OCI-LY3 (cell line): ENCODE measurements around the gene ZNF736.
"Not testable (repeated sequence)": the region's sequence is repeated elsewhere in the genome, so short reads cannot be mapped to it uniquely, and the experiment has no call there.

Source experiments
- H2AFZ ChIP-seq: fragments of 200-600, 300-600 bp; shearing (Covaris generic); 2 replicates; pipeline ENCODE4 v1.6.0; 2014; ENCODE audit warnings: antibody characterized with exemption, low read depth, low read length
- H3K27ac ChIP-seq: fragments of 200-600, 300-600 bp; sonication (generic); 2 replicates; pipeline ENCODE4 v1.5.1; 2014; ENCODE audit warnings: mild to moderate bottlenecking, low read length, moderate library complexity, mixed read lengths
- H3K27me3 ChIP-seq: fragments of 200-600, 300-600 bp; sonication (generic); 2 replicates; pipeline ENCODE4 v1.6.1; 2014; ENCODE audit warnings: low read depth, low read length, mixed read lengths
- H3K36me3 ChIP-seq: fragments of 200-600, 300-600 bp; sonication (generic); replicated peaks from 2 replicates; pipeline ENCODE3; 2014; ENCODE audit warnings: low read depth, low read length, mixed read lengths
- H3K4me1 ChIP-seq: fragments of 300-600, 200-600 bp; sonication (generic); 2 replicates; pipeline ENCODE4 v1.6.1; 2014; ENCODE audit warnings: low read length, mixed read lengths
- H3K4me2 ChIP-seq: fragments of 200-600, 300-600 bp; sonication (generic); 2 replicates; pipeline ENCODE4 v1.6.1; 2014; ENCODE audit warnings: low read length, mixed read lengths
- H3K4me3 ChIP-seq: fragments of 300-600, 200-600 bp; sonication (generic); 2 replicates; pipeline ENCODE4 v1.5.1; 2014; ENCODE audit warnings: antibody characterized with exemption, mild to moderate bottlenecking, low read length, moderate library complexity
- H3K79me2 ChIP-seq: fragments of 300-600, 200-600 bp; shearing (Covaris generic); 2 replicates; pipeline ENCODE4 v1.6.1; 2014; ENCODE audit warnings: mild to moderate bottlenecking, low read length, mixed read lengths
- H3K9ac ChIP-seq: fragments of 300-600, 200-600 bp; shearing (Covaris generic); 2 replicates; pipeline ENCODE4 v1.6.0; 2014; ENCODE audit warnings: mild to moderate bottlenecking, low read length, moderate library complexity
- H3K9me3 ChIP-seq: fragments of 200-600, 300-600 bp; shearing (Covaris generic); 2 replicates; pipeline ENCODE4 v1.6.1; 2014; ENCODE audit warnings: low read length, mixed read lengths; ENCODE audit not compliant: insufficient read depth
- H4K20me1 ChIP-seq: fragments of 200-600, 300-600 bp; sonication (generic); 2 replicates; pipeline ENCODE4 v1.6.1; 2016; ENCODE audit warnings: low read length, mixed read lengths; ENCODE audit not compliant: insufficient read depth
- CTCF ChIP-seq: fragments of 200-600, 300-600 bp; sonication (generic); IDR thresholded peaks from 2 replicates; pipeline ENCODE4 v1.5.1; 2014; ENCODE audit warnings: antibody characterized with exemption, low read length, low read depth
- EZH2phosphoT487 ChIP-seq: fragments of 200-600 bp; shearing (Covaris generic); IDR thresholded peaks from 2 replicates; pipeline ENCODE4 v1.6.1; 2018; ENCODE audit warnings: antibody characterized with exemption, mixed run types, low read depth

ZNF736 gene

GRCh38 chr7:64313740-64314491 is at the start of gene ZNF736:
TSS of gene ZNF736 (plus strand) at chr7:64313961. CDS start at chr7:64314151, 190 bp downstream.
- H2AFZ ChIP-seq = peak within 1 kb of the TSS; percentile 86
- H3K36me3 ChIP-seq = peaks cover 43% of the 10 kb centered on the region
- H3K27me3 ChIP-seq = no peaks in the 10 kb centered on the region
- peaks cover 52% of the 10 kb centered on the region for H3K79me2 ChIP-seq
- H3K9ac ChIP-seq = peak within 1 kb of the TSS; percentile 100
- peak within 1 kb of the TSS; percentile 100 for H3K4me3 ChIP-seq
- TF ChIP-seq EZH2phosphoT487 = no peak
- no peak for TF ChIP-seq CTCF
- peak within 1 kb of the TSS; percentile 76 for H3K27ac ChIP-seq
- peaks cover 10% of the 10 kb centered on the region; the same call in 1 of the 2 replicates for H3K4me1 ChIP-seq
- H3K9me3 ChIP-seq = peaks cover 12% of the 10 kb centered on the region; the same call in 1 of the 2 replicates
- H4K20me1 ChIP-seq = no peaks in the 10 kb centered on the region
- H3K4me2 ChIP-seq = peak within 1 kb of the TSS; percentile 83

GRCh38 chr7:64266341-64266919 is 47.3 kb upstream of the ZNF736 start:
- no peaks in the 10 kb centered on the region for H4K20me1 ChIP-seq
- H3K4me2 ChIP-seq = no peak overlapping the region
- no peak overlapping the region for H3K4me3 ChIP-seq
- no peaks in the 10 kb centered on the region for H3K79me2 ChIP-seq
- H3K36me3 ChIP-seq = no peaks in the 10 kb centered on the region
- no peaks in the 10 kb centered on the region for H3K27me3 ChIP-seq
- H2AFZ ChIP-seq = no peak overlapping the region
- TF ChIP-seq CTCF = no peak
- no peak for TF ChIP-seq EZH2phosphoT487
- H3K9ac ChIP-seq = no peak overlapping the region
- no peaks in the 10 kb centered on the region for H3K4me1 ChIP-seq
- peaks cover 11% of the 10 kb centered on the region; the same call in 1 of the 2 replicates for H3K9me3 ChIP-seq
- H3K27ac ChIP-seq = no peak overlapping the region

- Histone ChIP-seq H3K36me3 (peaks cover 10% of the 10 kb centered on the region), H3K27ac (peak overlapping the region; percentile 73), H3K9ac (no peak overlapping the region), H4K20me1 (no peaks in the 10 kb centered on the region), H3K79me2 (no peaks in the 10 kb centered on the region), H3K4me2 (no peak overlapping the region), H3K4me3 (no peak overlapping the region), H3K27me3 (no peaks in the 10 kb centered on the region), H3K4me1 (peaks cover 21% of the 10 kb centered on the region), H3K9me3 (peaks cover 14% of the 10 kb centered on the region), H2AFZ (no peak overlapping the region)
- TF ChIP-seq EZH2phosphoT487 = no peak
- TF ChIP-seq CTCF = 0 out of 2 replicates have a peak, but pooled peaks have one; percentile 5
These were observed 36.1 kb upstream of the ZNF736 start for GRCh38 chr7:64277630-64278029.

GRCh38 chr7:64294701-64295420 is 18.9 kb upstream of the ZNF736 start:
- H3K9me3 ChIP-seq = no peaks in the 10 kb centered on the region

GRCh38 chr7:64297418-64297817 is 16.3 kb upstream of the ZNF736 start:
- H3K4me3 ChIP-seq, H3K27me3 ChIP-seq, H3K27ac ChIP-seq, H3K36me3 ChIP-seq, H3K79me2 ChIP-seq, H3K9ac ChIP-seq, H4K20me1 ChIP-seq, H2AFZ ChIP-seq, H3K9me3 ChIP-seq, H3K4me2 ChIP-seq, H3K4me1 ChIP-seq: not testable (repeated sequence)

More at GRCh38 chr7:64294701-64295420, 18.9 kb upstream of the ZNF736 start:
- Histone ChIP-seq H3K27ac (no peak overlapping the region), H3K4me3 (no peak overlapping the region), H3K79me2 (no peaks in the 10 kb centered on the region), H2AFZ (no peak overlapping the region), H4K20me1 (no peaks in the 10 kb centered on the region), H3K4me1 (no peaks in the 10 kb centered on the region), H3K27me3 (no peaks in the 10 kb centered on the region), H3K4me2 (no peak overlapping the region), H3K9ac (no peak overlapping the region), H3K36me3 (no peaks in the 10 kb centered on the region)
- no peak for TF ChIP-seq CTCF
- TF ChIP-seq EZH2phosphoT487 = no peak
